ENCODE results near the gene ZW10.

DNA sequence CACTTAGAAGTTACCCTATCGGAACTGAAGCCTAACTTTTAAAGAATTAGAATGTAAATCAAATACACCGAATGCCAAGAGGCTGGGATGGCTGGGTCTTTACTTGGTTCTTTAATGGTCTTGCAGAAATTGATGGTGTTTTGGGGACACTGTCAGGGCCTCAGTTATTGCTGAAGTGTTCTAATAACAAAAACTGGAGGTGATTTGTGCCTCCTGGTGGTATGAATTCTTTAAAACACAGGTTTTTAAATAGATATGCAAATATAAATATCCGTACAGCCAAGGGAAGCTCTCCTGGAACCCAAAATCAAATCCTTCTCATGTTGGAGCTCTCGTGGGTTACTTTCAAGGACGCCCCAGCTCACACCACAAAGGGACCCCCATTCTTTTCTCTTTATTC, 48.1 kb downstream of the ZW10 start:
- TF ChIP-seq EZH2phosphoT487 (IDR thresholded peaks at IDR 0.05; ENCODE audit: borderline replicate concordance) (no peak), EZH2 (IDR thresholded peaks at IDR 0.05) (no peak), POLR2A (IDR thresholded peaks at IDR 0.05; ENCODE audit: borderline replicate concordance, extremely low read depth, insufficient read depth, insufficient read length) (no peak), EGR1 (IDR thresholded peaks at IDR 0.05; ENCODE audit: low read depth) (no peak), CTCF (IDR thresholded peaks at IDR 0.05 in 2 of 3, conservative IDR thresholded peaks at IDR 0.05 in 1 of 3; ENCODE audit: borderline replicate concordance in 1 of 3, insufficient read depth in 1 of 3, low read depth in 2 of 3, low read length in 2 of 3) (0 out of 6 replicates have a peak, but pooled peaks of 2 of the 3 experiments have one; percentile 9 to 17)

Data from HCT116 (cell line).